ENCODE results near the gene FRY.

- no peak for TF ChIP-seq POLR2A (IDR thresholded peaks at IDR 0.05)
- no peak for TF ChIP-seq CTCF (IDR thresholded peaks at IDR 0.05 in 8 of 11, conservative IDR thresholded peaks at IDR 0.05 in 3 of 11)
- TF ChIP-seq POLR2AphosphoS5 (IDR thresholded peaks at IDR 0.05): no peak
These were observed 54.8 kb downstream of the FRY start for GRCh38 chr13:32086366-32086765.
